Ramos (cell line): ENCODE measurements around the gene CCL26.
"Not testable (repeated sequence)": the region's sequence is repeated elsewhere in the genome, so short reads cannot be mapped to it uniquely, and the experiment has no call there.

Experiments used
- in situ Hi-C: fragments of 300-500 bp; cut with MboI; formaldehyde crosslinking; loops from one replicate; pipeline ENCODE4 v1.14.3; 2022; ENCODE audit warnings: low sequenced_read_pairs; ENCODE audit not compliant: unreplicated experiment

CCL26 gene

DNA sequence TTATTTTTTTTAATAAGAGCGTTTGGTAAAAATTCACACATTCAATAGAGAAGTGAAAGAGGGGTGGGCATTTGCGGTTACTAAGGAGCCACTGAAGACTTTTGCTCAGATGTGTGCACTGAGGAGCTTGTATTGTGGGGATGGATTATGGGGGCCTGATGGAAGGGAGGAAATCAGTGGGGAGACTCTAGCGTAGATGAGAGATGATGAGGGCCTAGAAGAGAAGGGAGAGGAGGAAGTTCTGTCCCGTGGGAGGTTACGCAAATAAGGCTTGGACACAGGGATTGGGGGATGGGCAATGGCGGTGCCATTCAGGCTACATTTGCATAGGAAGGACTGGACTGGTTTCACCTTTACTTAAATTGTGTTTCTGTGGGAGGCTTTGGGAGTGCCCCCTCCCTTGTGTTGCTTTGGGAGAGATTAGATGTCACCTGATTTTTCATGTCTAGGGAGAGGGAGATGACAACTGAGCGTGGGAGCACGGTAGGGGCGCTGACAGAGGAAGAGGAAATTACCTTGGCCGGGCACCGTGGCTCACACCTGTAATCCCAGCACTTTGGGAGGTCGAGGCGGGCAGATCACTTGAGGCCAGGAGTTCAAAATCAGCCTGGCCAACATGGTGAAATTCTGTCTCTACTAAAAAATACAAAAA is 31.0 kb downstream of the CCL26 start:
- in situ Hi-C loops = no loop called here

GRCh38 chr7:75739796-75740672 is 32.0 kb downstream of the CCL26 start:
- in situ Hi-C loops = no loop called here

GRCh38 chr7:75738975-75739795 is 32.8 kb downstream of the CCL26 start:
- in situ Hi-C loops = no loop called here

DNA sequence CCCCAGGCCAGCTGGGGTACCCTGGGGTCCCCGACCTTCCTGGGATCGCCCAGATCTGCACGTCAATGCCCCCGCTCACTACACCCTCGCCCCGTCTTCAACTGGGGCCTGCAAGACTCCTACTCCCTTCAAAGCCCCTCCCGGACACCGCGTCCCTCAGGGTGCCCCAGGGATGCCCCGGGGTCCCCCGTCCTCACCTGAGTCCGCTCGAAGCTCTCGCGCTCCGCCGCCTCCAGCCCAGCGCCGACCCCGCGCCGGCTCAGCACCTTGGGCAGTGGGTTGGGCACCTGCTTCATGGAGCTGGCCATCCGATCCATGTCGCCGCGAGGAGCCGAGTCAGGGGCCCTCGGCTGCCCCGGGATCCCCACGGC is 33.4 kb downstream of the CCL26 start, which contains the start of gene HIP1:
Gene HIP1, minus strand, starts transcription at position 338 of the 371 bp plus-strand sequence. Its CDS starts 21 bp downstream, at position 317.
- in situ Hi-C loops = no loop called here

GRCh38 chr7:75737856-75738603 is 34.0 kb downstream of the CCL26 start:
- in situ Hi-C loops = no loop called here

GRCh38 chr7:75735581-75736350 is 36.2 kb downstream of the CCL26 start:
- in situ Hi-C loops = no loop called here

DNA sequence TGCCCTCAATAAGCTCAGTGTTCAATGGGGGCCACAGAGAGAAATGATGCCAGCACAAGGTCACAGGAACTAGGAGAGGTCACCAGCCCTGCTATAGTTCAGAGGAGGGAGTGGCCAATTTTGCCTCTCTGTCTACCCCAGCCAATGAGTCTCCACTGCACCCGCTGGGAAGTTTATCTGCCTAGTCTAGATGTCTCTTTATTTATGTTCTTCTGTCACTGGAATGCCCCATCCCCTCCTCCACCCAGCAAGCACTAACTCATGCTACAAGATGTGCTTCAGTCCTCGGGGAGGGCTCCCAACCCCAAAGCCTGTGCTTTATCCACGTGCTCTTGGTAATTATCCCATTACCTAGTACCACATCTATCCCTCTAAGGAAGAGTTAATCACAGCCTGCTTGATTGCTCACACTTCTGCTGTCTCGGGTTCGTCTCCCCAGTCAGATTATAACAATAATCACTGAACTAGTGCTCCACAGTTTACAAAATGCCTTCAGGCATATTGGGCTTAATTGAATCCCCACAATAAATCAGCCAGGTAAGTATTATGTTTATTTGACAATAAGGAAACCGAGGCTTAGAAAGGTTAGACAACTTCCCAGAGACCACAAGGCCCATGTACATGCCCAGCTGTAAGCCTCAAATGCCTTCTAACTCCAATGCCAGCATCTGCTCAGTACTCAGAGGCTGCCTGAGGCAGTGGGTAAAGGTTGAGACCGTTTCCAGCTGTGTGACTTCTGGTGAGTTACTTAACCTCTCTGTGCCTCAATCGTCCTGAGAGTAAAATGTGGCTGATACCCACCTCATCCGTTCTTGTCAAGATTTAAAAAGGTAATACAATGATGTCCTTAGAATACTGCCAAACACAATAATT is 37.2 kb downstream of the CCL26 start:
- in situ Hi-C loops = no loop called here

- in situ Hi-C loops = no loop called here
Measured at GRCh38 chr7:75732764-75733630, 39.0 kb downstream of the CCL26 start.

DNA sequence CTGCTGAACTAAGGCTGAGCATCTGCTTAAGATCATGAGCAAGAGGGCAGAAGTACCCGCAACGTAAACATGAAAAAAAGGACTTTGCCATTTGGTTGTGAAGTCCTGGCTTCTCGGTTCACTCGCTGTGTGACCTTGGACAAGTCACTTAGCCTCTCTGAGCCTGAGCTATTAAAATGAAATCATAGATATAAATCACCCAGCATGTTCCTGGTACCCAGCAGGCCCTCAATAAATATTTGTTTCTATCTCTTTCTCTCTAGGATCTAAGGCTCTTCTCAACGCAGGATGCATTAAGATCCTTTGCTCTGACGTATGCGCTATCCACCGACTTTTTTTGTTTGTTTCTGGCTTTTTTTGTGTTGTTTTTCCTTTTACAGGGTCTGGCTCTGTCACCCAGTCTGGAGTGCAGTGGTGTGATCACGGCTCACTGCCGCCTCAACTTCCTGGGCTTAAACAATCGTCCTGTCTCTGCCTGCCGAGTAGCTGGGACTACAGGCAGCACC is 39.9 kb downstream of the CCL26 start:
- in situ Hi-C loops = no loop called here

DNA sequence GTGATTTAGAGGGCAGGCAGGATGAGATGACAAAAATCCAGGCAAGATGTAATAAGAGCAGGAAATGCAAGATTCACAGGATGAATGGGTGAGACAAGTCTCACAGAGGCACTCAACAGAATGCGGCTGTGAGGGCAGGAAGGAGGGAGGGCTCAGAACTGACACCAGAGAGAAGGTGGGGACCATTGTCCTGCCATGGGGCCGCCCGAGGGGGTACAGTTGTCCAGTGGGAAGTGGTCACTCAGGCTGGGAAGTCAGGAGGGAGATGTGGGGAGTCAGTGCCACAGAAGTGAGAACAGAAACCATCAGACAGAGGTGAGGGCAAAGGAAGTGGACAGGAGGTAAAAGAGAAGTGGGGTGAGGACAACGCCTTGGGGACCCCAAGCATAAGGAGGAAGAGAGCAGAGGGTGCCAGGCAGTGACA is 42.1 kb downstream of the CCL26 start:
- in situ Hi-C loops = no loop called here

DNA sequence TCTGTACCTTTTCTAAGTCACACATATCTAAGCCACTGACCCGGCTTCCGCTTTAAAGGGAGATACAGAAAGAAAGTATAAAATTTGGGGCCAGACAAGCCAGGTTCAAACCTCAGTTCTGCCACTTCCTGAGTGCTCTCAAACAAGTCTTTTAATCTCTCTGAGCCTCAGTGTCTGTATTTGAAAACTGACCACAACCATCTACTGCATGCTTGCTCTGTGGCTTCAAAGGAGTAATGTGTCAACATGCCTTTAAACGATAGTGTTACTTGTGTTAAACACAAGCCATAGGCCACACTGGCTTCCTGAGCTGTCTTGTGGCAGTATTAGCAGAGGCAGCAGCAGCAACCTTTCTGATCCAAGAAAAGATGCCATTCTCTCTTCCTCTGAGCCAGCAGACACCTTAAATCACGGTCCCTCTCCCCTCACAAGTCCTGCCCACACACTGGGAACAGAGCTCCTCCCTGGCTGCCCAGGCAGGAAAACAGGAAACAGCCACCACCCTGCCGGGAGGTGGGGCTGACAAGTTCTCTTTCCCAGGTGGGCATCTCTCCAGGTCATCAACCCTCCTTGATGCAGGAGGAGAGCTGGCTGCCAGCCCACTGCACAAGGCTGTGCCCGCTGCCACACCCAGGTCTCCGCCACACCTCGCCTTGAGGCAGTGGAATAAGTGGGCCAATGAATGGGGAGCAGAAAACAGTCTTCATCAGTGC is 44.0 kb downstream of the CCL26 start:
- in situ Hi-C loops = no loop called here

GRCh38 chr7:75727351-75727750 is 44.7 kb downstream of the CCL26 start:
- in situ Hi-C loops = not testable (repeated sequence)

DNA sequence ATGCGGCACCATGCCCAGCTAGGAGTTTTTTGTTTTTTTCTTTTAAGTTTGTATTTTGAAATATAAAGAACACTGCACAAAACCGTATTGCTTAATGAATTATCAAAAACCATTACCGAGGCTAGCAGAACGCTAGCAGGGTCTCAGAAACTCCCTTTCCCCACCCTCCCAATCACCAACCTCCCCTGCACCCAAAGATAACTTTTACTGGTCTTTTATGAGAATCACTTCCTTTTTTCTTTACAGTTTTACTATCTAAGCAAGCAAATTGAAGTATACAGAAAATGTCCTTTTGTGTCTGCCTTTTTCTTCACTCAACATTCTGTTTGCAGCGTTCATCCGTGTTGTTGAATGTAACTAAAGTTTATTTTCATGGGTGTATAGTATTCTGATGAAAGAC is 46.7 kb downstream of the CCL26 start:
- in situ Hi-C loops = no loop called here

- in situ Hi-C loops = no loop called here
Measured at GRCh38 chr7:75723444-75723843, 48.6 kb downstream of the CCL26 start.

DNA sequence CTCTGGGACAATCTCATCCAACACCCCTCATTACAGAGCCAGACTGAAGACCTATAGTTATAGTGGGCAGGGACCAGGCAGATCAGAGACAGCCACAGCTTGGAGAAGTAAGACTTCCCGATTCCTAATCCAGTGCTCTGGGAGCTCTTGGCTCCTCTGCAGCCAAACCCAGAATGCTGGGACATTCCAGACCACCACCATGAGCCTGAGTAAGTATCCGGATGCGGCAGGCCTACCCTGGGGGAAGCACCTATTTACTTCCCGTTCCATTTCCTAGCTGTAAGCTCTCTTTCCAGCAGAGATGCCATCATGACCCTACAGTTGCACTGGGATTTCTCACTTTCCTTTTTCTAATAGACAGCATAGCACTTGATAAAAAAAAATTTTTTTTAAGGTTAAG is 49.6 kb downstream of the CCL26 start:
- in situ Hi-C loops = no loop called here

- in situ Hi-C loops = not testable (repeated sequence)
Measured at GRCh38 chr7:75721922-75722321, 50.1 kb downstream of the CCL26 start.

DNA sequence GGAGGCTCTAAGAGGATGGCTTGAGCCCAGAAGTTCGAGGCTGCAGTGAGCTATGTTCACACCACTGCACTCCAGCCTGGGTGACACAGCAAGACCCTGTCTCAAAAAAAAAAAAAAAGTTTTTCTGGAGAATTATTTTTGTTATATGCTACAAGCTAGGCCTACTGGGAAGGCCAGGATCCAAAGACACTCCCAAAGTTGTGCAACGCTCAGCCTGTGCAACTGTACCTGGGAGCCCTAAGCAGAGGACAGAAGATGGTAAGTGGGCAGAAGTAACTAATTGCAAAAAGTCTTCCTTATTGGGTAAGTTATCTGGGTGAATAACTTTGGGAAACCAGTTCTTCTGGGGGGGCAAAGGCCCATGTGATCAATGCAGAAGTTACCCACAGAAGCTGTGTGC is 50.6 kb downstream of the CCL26 start:
- in situ Hi-C loops = no loop called here
